Heart right ventricle (tissue), 16 donors: ENCODE results near the gene DMGDH. TPM values are rescaled to one million over a fixed set of nuclear protein-coding genes. Genes with fewer than 3 reads are reported as not detected.

Experiments
- ATAC-seq, 8 donors: fragments of 200-7000 bp; cut with Tn5 transposase; one replicate each; pipeline ENCODE4 v1.9.1; 2020; ENCODE audit warnings: mild to moderate bottlenecking in 8 of 8, moderate library complexity in 8 of 8, moderate number of reproducible peaks in 1 of 8
- DNase-seq, 2 donors: peaks; one replicate each; pipeline ENCODE4 v3.0.0-alpha.2; 2020
- H3K27ac ChIP-seq, 10 donors: fragments of 200-600 bp; sonication (generic) in 2 of 10; one replicate each; pipeline versions ENCODE4 v1.5.0 to v1.8.0; 2020 to 2022; ENCODE audit warnings: mild to moderate bottlenecking in 3 of 10
- H3K27me3 ChIP-seq, 7 donors: fragments of 200-600 bp; one replicate each; pipeline ENCODE4 v1.8.0; 2021 to 2022; ENCODE audit warnings: mild to moderate bottlenecking in 2 of 7
- H3K36me3 ChIP-seq, 9 donors: fragments of 200-600 bp; sonication (generic) in 1 of 9; one replicate each; pipeline versions ENCODE4 v1.5.0 to v1.8.0; 2020 to 2022; ENCODE audit warnings: mild to moderate bottlenecking in 2 of 9
- H3K4me1 ChIP-seq, 9 donors: fragments of 200-600 bp; sonication (generic) in 1 of 9; one replicate each; pipeline versions ENCODE4 v1.5.0 to v1.8.0; 2020 to 2022; ENCODE audit warnings: mild to moderate bottlenecking in 4 of 9
- H3K4me3 ChIP-seq, 10 donors: fragments of 200-600 bp; sonication (generic) in 2 of 10; one replicate each; pipeline versions ENCODE4 v1.5.0 to v1.8.0; 2020 to 2022; ENCODE audit warnings: mild to moderate bottlenecking in 7 of 10, moderate library complexity in 2 of 10
- H3K9me3 ChIP-seq, 11 donors: fragments of 200-600 bp in 10 of 11; sonication (generic) in 2 of 11; one replicate each; pipeline versions ENCODE4 v1.5.0 to v1.8.0; 2013 to 2022; ENCODE audit warnings: mild to moderate bottlenecking in 2 of 11, control low read depth in 1 of 11, moderate library complexity in 1 of 11
- WGBS, 2 donors: extraction: QIAGEN DNeasy Blood & Tissue Kit; methylation state at CpG; one replicate each; pipeline ENCODE4 v1.1.7; 2013; ENCODE audit warnings: inconsistent platforms in 1 of 2; 5-methylcytosine and 5-hydroxymethylcytosine counted together
- intact Hi-C, 10 donors: fragments of 100-400 bp; cut with DNase I; formaldehyde crosslinking; loops; one replicate each; pipeline versions ENCODE4 v1.11.1 to v1.14.2; 2022
- polyA plus RNA-seq, 2 donors: library from polyadenylated mRNA; stranded (reverse); fragments of 200-250 nt; gene quantifications; one replicate each; pipeline ENCODE4 v1.2.3, GENCODE V29; 2013
- total RNA-seq, 10 donors: library from RNA; stranded (reverse); fragmentation: NEBNext Ultra II Directional in 3 of 10; extraction: Animal tissue kit (Norgen Biotek cat#: 25700) in 3 of 10; gene quantifications; one replicate each; pipeline versions ENCODE4 v1.2.1 to v1.2.4, GENCODE V29; 2021 to 2023
- TF ChIP-seq, protein P1 (sequence below), 9 donors: fragments of 200-600 bp; sonication (generic) in 2 of 9; IDR thresholded peaks; one replicate each; pipeline versions ENCODE4 v1.5.0 to v1.8.0; 2021 to 2022; ENCODE audit warnings: antibody characterized with exemption in 9 of 9, mild to moderate bottlenecking in 5 of 9, moderate library complexity in 1 of 9
- donor health status: Arrhythmogenic right ventricular cardiomyopathy.
- donor health status: ischemic (EF 13 %, LVEDD 7.1; RV severe dilation, severe dysfunction).
- donor health status: healthy with polysubstance abuse.
- donor health status: DM: no; HTN: yes; CAD: no.
- donor health status: DM: no; HTN: no; CAD: no.
- donor health status: ischemic (EF 25% LVEDD 6.9; RV normal size, moderate dysfunction).
- donor health status: ischemic (EF 25% LVEDD 5.7; RV mildly dilated, moderate dysfunction).
- donor health status: healthy.
- donor health status: DM: yes; HTN: yes; CAD: no.
- donor health status: Ischemic cardiomyopathy.
- donor health status: ischemic (EF 35%, LVEDD 5.7; RV mildly dilated, moderate dysfunction).
- donor health status: nonischemic (EF 11% LVEDD 7.7; RV severe dilation, severe dysfunction).
- donor health status: DM: yes; HTN: yes; CAD: no.
- donor health status: PGD.
- donor health status: ischemic (EF 29% LVEDD 5.4; RV normal size, mild dysfunction).
- donor health status: nonischemic (EF 23%, LVEDD 6.1; RV moderate dilation, normal function).

DMGDH gene
- total and polyA plus RNA-seq, 12 donors: 0.17 to 3.4 (median 1.9) TPM

DNA sequence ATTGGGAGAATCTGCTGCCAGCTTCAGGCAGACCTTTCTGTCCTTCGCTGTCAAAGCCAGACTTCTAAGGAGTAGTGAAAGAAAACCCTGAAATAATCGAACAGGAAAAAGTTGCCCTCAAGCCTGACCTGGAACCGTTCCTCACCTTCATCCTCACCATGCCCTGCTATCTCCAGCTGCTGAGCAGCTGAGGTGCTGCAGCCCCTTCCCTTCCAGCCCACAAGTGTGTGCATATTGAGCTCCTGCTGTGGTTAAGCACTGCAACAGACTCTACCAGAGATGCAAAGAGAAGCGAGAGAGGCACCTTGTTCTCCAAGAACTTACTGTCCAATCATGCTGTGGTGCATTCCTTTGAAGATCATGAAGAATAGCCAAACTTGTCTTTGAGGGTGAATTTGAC, 19.0 kb upstream of the DMGDH start:
- Histone ChIP-seq H3K9me3 (no peaks in the 10 kb centered on the region), H3K36me3 (no peaks in the 10 kb centered on the region), H3K27me3 (no peaks in the 10 kb centered on the region), H3K27ac (no peak overlapping the region), H3K4me3 (no peak overlapping the region), H3K4me1 (peaks cover 0 to 11% (median 0%) of the 10 kb centered on the region in 9 donors)
- TF ChIP-seq, protein P1, sequence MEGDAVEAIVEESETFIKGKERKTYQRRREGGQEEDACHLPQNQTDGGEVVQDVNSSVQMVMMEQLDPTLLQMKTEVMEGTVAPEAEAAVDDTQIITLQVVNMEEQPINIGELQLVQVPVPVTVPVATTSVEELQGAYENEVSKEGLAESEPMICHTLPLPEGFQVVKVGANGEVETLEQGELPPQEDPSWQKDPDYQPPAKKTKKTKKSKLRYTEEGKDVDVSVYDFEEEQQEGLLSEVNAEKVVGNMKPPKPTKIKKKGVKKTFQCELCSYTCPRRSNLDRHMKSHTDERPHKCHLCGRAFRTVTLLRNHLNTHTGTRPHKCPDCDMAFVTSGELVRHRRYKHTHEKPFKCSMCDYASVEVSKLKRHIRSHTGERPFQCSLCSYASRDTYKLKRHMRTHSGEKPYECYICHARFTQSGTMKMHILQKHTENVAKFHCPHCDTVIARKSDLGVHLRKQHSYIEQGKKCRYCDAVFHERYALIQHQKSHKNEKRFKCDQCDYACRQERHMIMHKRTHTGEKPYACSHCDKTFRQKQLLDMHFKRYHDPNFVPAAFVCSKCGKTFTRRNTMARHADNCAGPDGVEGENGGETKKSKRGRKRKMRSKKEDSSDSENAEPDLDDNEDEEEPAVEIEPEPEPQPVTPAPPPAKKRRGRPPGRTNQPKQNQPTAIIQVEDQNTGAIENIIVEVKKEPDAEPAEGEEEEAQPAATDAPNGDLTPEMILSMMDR (IDR thresholded peaks at IDR 0.05): no peak
- intact Hi-C loops: no loop called here
- 77 to 80% methylated on average over 4 of the region's 4 CpGs for WGBS, 2 donors
- ATAC-seq (no peak), DNase-seq (no peak)

DNA sequence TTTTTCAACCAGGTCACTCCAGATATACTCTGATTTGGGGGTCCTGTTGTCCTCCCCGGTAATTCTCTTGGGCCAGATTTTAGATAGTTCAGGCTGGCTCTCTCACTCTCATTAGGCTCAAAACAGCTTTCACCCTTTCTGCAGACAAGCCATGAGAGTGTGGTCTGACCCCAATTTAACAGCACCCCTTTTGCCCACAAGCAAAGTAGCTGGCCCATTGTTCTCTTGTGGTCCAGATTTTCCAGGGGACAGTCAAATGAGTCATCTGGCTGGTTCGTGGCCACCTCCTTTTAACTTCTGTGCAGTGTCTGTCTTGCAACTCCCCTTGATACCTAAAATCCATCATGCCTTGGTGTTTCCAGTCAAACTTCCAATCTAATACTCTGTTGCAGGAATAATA, 16.6 kb upstream of the DMGDH start:
- Histone ChIP-seq H3K4me1 (peaks cover 0 to 8% (median 0%) of the 10 kb centered on the region in 9 donors), H3K4me3 (no peak overlapping the region), H3K36me3 (no peaks in the 10 kb centered on the region), H3K27ac (no peak overlapping the region), H3K27me3 (no peaks in the 10 kb centered on the region), H3K9me3 (no peaks in the 10 kb centered on the region)
- TF ChIP-seq, protein P1 (IDR thresholded peaks at IDR 0.05): no peak
- intact Hi-C loops: no loop called here
- DNase-seq (no peak), ATAC-seq (no peak)
- 82 to 88% methylated on average over 2 of the region's 2 CpGs for WGBS, 2 donors

DNA sequence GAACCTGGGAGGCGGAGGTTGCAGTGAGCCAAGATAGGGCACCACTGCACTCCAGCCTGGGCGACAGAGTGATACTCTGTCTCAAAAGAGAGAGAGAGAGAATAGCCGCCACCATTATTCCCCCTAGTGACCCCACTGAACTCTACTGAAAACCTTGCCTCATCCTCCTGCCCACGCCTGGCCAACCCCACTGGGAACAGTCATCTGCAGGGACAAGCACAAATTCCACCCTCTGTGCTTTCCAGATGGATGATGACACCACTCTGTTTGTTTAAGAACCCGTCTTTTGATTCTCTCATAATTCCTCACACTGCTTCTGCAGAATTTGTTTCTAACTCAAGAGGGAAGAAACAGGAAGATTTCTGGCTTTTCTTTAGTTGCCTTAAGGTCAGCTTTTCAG, 12.3 kb upstream of the DMGDH start:
- Histone ChIP-seq H3K4me3 (no peak overlapping the region), H3K9me3 (no peaks in the 10 kb centered on the region), H3K27ac (no peak overlapping the region), H3K27me3 (no peaks in the 10 kb centered on the region), H3K36me3 (peaks cover 0 to 10% (median 0%) of the 10 kb centered on the region in 9 donors), H3K4me1 (peaks cover 0 to 7% (median 2%) of the 10 kb centered on the region in 9 donors)
- TF ChIP-seq, protein P1 (IDR thresholded peaks at IDR 0.05): no peak
- ATAC-seq: no peak
- DNase-seq: no peak
- intact Hi-C loops: no loop called here
- WGBS, 2 donors: 92 to 95% methylated on average over 5 of the region's 5 CpGs

DNA sequence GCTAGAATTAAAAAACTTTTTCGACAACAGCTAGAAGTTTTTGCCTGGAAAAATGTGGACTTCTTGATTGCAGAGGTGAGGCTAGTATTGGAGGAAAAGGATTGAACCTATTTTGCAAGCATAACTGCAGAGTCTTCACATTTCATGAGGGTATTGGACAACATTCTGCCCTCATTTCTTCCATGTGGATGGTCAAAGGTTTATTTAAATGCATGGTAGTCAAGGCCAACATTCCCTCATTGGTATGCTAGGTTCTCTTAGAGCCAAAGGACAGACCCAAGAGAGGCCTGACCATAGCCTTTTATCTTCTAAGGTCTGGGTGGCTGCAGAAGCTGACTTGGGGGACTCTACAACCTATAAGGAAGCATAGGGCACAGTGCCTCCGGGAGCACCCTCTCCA, 11.3 kb upstream of the DMGDH start:
- H3K27ac ChIP-seq: no peak overlapping the region
- WGBS, 2 donors: 84 to 91% methylated on average over 2 of the region's 2 CpGs
- no peaks in the 10 kb centered on the region for H3K27me3 ChIP-seq
- DNase-seq: no peak
- TF ChIP-seq, protein P1 (IDR thresholded peaks at IDR 0.05): no peak
- peaks cover 0 to 10% (median 0%) of the 10 kb centered on the region in 9 donors for H3K36me3 ChIP-seq
- no peak for ATAC-seq
- no peaks in the 10 kb centered on the region for H3K9me3 ChIP-seq
- no peak overlapping the region for H3K4me3 ChIP-seq
- peaks cover 0 to 14% (median 5%) of the 10 kb centered on the region in 9 donors for H3K4me1 ChIP-seq
- intact Hi-C loops: no loop called here
